Neuronal stem cell (in vitro differentiated cells): Measurements from ENCODE around the gene ATF6B.

ENCODE experiments used
- DNase-seq: peaks from one replicate; pipeline ENCODE4 v3.0.0-alpha.2; 2013; ENCODE audit warnings: low spot score
- H2AFZ ChIP-seq: one replicate; pipeline ENCODE4 v1.6.1; 2013; ENCODE audit warnings: mild to moderate bottlenecking, low read length, inconsistent platforms
- H2AK5ac ChIP-seq: 2 replicates; pipeline ENCODE4 v1.6.1; 2013; ENCODE audit warnings: low read depth, mild to moderate bottlenecking, inconsistent platforms, low read length, moderate library complexity, mixed read lengths
- H2BK120ac ChIP-seq: 2 replicates; pipeline ENCODE4 v1.6.1; 2013; ENCODE audit warnings: low read depth, mild to moderate bottlenecking, inconsistent platforms, low read length, moderate library complexity, mixed read lengths
- H2BK12ac ChIP-seq: one replicate; pipeline ENCODE4 v1.6.1; 2013; ENCODE audit warnings: low read length, inconsistent platforms
- H2BK15ac ChIP-seq: 2 replicates; pipeline ENCODE4 v1.6.1; 2013; ENCODE audit warnings: mild to moderate bottlenecking, low read length, inconsistent platforms, mixed read lengths
- H2BK5ac ChIP-seq: one replicate; pipeline ENCODE4 v1.6.1; 2013; ENCODE audit warnings: inconsistent platforms, mild to moderate bottlenecking, low read length, moderate library complexity
- H3K14ac ChIP-seq: one replicate; pipeline ENCODE4 v1.6.1; 2013; ENCODE audit warnings: low read length, inconsistent platforms
- H3K18ac ChIP-seq: 2 replicates; pipeline ENCODE4 v1.6.1; 2013; ENCODE audit warnings: low read length, inconsistent platforms
- H3K23ac ChIP-seq: 2 replicates; pipeline ENCODE4 v1.6.1; 2013; ENCODE audit warnings: low read depth, mild to moderate bottlenecking, mixed read lengths, low read length, inconsistent platforms; ENCODE audit not compliant: poor library complexity
- H3K27ac ChIP-seq: replicated peaks from 3 replicates; pipeline ENCODE4 v1.5.1; 2013; ENCODE audit warnings: low read length, inconsistent platforms
- H3K27me3 ChIP-seq, 3 experiments: 2 replicates each; pipeline ENCODE4 v1.6.1; 2013; ENCODE audit warnings: low read length in 3 of 3, mild to moderate bottlenecking in 2 of 3, inconsistent platforms in 1 of 3, low read depth in 1 of 3, mixed read lengths in 1 of 3, moderate library complexity in 1 of 3; ENCODE audit not compliant: control insufficient read depth in 3 of 3, insufficient read depth in 3 of 3
- H3K36me3 ChIP-seq, 2 donors: replicated peaks in 1 of 2; 2 replicates each; pipeline ENCODE4 v1.6.1; 2013; ENCODE audit warnings: low read length in 2 of 2; ENCODE audit not compliant: control insufficient read depth in 2 of 2, insufficient read depth in 2 of 2
- H3K4ac ChIP-seq: 2 replicates; pipeline ENCODE4 v1.6.1; 2013; ENCODE audit warnings: inconsistent platforms, mild to moderate bottlenecking, low read length, moderate library complexity
- H3K4me1 ChIP-seq, 2 donors: 1 replicate in 1 of 2; 2 replicates in 1 of 2; pipeline ENCODE4 v1.6.1; 2013; ENCODE audit warnings: low read length in 2 of 2, low read depth in 1 of 2; ENCODE audit not compliant: control insufficient read depth in 2 of 2, insufficient read depth in 1 of 2
- H3K4me2 ChIP-seq: one replicate; pipeline ENCODE4 v1.6.1; 2013; ENCODE audit warnings: mild to moderate bottlenecking, low read length, inconsistent platforms; ENCODE audit not compliant: insufficient read depth, poor library complexity, severe bottlenecking
- H3K4me3 ChIP-seq, 2 donors: 2 replicates each; pipeline ENCODE4 v1.5.1; 2013; ENCODE audit warnings: low read length in 2 of 2, mild to moderate bottlenecking in 2 of 2, inconsistent platforms in 1 of 2, moderate library complexity in 1 of 2
- H3K79me1 ChIP-seq: one replicate; pipeline ENCODE4 v1.6.1; 2013; ENCODE audit warnings: low read depth, mild to moderate bottlenecking, inconsistent platforms, low read length, moderate library complexity
- H3K9ac ChIP-seq: one replicate; pipeline ENCODE4 v1.6.1; 2013; ENCODE audit warnings: mild to moderate bottlenecking, low read depth, low read length, inconsistent platforms; ENCODE audit not compliant: poor library complexity
- H3K9me3 ChIP-seq, 2 donors: replicated peaks in 1 of 2; 2 replicates each; pipeline versions ENCODE3 to v1.6.1; 2013; ENCODE audit warnings: low read length in 2 of 2, mild to moderate bottlenecking in 2 of 2, inconsistent platforms in 1 of 2, low read depth in 1 of 2, mixed read lengths in 1 of 2, moderate library complexity in 1 of 2; ENCODE audit not compliant: control insufficient read depth in 2 of 2, insufficient read depth in 1 of 2
- H4K8ac ChIP-seq: one replicate; pipeline ENCODE4 v1.6.1; 2013; ENCODE audit warnings: low read depth, mild to moderate bottlenecking, inconsistent platforms, low read length, moderate library complexity
- H4K91ac ChIP-seq: one replicate; pipeline ENCODE4 v1.6.1; 2013; ENCODE audit warnings: low read length, low read depth, mild to moderate bottlenecking, inconsistent platforms; ENCODE audit not compliant: poor library complexity
- WGBS, 2 donors: extraction: QIAGEN DNeasy Blood & Tissue Kit; methylation state at CpG; one replicate each; pipeline ENCODE4 v1.1.7; 2013; ENCODE audit warnings: missing lambda C conversion rate in 2 of 2, mixed read lengths in 1 of 2; ENCODE audit not compliant: insufficient read length in 2 of 2, insufficient replicate concordance in 1 of 2; ENCODE audit errors: extremely low coverage in 2 of 2; 5-methylcytosine and 5-hydroxymethylcytosine counted together

ATF6B gene

DNA sequence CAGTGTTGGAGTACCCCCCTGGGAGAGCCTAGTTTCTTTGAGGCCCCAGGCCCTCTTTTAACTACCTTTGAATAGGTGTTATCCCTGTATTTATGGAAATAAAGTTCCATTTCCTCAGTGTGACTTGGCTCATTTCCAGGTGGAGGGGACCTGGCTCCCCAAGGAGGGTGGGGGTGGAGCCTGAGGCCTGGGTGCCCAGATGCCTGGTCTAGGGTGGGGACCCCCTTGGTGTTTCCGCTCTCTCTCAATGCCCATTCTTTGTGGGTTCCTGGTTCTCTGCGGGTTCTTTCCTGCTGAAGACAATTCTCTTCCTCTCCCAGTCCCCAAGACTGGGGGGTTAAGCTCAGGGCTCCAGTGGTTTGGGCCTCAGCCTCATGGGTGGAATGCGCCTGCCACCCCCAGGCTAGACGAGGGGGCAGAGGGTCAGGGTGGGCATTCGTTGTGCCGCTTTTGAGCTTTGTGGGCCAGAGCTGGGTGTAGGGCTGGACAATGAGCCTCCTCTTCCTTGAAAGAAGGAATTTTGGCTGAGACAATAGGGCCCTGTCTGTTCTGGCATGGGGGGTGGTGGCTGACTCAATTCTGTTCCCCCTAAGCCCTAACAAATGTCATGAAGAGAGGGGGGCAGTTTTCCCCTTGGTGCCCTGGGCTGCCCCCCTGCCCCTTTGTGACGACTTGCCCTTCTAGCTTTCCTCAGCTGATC lies 35.7 kb upstream of the ATF6B start:
- H3K27ac ChIP-seq = peak overlapping the region; percentile 81
- peaks cover 15 to 66% of the 10 kb centered on the region in 2 donors for H3K36me3 ChIP-seq

DNA sequence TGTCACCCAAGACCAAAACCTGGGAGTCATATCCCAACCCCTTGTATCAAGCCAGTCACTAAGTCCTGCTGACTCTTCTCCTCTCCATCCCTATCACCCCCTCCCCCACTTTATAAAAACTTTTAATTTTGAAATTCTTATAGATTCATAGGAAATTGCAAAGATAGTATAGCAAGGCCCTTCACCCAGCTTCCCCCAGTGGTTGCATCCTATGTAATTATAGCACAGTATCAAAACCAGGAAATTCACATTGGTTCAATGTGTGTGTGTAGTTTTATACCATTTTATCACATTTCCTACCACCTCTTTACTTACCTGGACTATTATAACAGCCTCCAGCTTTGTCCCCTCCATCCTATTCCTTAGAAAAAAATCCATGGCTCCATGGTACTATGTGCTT lies 30.0 kb upstream of the ATF6B start:
- Histone ChIP-seq H2BK5ac (no peak overlapping the region), H2BK120ac (no peak overlapping the region), H3K27ac (no peak overlapping the region), H2BK15ac (no peak overlapping the region), H3K23ac (no peak overlapping the region), H4K91ac (no peak overlapping the region), H3K4me1 (peaks cover 7% of the 10 kb centered on the region in 2 donors), H3K27me3 (no peaks in the 10 kb centered on the region), H3K79me1 (peaks cover 19% of the 10 kb centered on the region), H2AFZ (no peak overlapping the region), H3K4me2 (no peak overlapping the region), H2BK12ac (no peak overlapping the region), H3K9ac (no peak overlapping the region), H3K14ac (no peak overlapping the region), H3K36me3 (peaks cover 27 to 55% of the 10 kb centered on the region in 2 donors), H3K18ac (no peak overlapping the region), H3K4ac (no peak overlapping the region), H3K4me3 (no peak overlapping the region), H4K8ac (no peak overlapping the region), H3K9me3 (no peaks in the 10 kb centered on the region), H2AK5ac (no peak overlapping the region)
- no peak for DNase-seq

More for the DNA sequence above, 35.7 kb upstream of the ATF6B start:
- no peak overlapping the region for H3K4ac ChIP-seq
- no peak overlapping the region for H2BK120ac ChIP-seq
- WGBS, 2 donors = no CpG with 5 or more reads among the region's 7 CpGs
- no peak overlapping the region for H4K8ac ChIP-seq
- peaks cover 1% of the 10 kb centered on the region for H3K79me1 ChIP-seq
- no peak overlapping the region for H3K23ac ChIP-seq
- H3K9me3 ChIP-seq = no peaks in the 10 kb centered on the region
- H2AK5ac ChIP-seq = peak overlapping the region; percentile 51
- peak overlapping the region; percentile 59 for H2BK15ac ChIP-seq
- H3K18ac ChIP-seq = peak overlapping the region; percentile 78
- peak overlapping the region; percentile 43 for H3K4me2 ChIP-seq
- no peak for DNase-seq
- no peak overlapping the region for H4K91ac ChIP-seq
- peaks cover 0 to 30% of the 10 kb centered on the region in 2 donors for H3K4me1 ChIP-seq
- H3K14ac ChIP-seq = no peak overlapping the region
- H2AFZ ChIP-seq = no peak overlapping the region
- H3K4me3 ChIP-seq = no peak overlapping the region
- no peak overlapping the region for H2BK5ac ChIP-seq
- no peak overlapping the region for H3K9ac ChIP-seq
- no peaks in the 10 kb centered on the region for H3K27me3 ChIP-seq
- H2BK12ac ChIP-seq = no peak overlapping the region

DNA sequence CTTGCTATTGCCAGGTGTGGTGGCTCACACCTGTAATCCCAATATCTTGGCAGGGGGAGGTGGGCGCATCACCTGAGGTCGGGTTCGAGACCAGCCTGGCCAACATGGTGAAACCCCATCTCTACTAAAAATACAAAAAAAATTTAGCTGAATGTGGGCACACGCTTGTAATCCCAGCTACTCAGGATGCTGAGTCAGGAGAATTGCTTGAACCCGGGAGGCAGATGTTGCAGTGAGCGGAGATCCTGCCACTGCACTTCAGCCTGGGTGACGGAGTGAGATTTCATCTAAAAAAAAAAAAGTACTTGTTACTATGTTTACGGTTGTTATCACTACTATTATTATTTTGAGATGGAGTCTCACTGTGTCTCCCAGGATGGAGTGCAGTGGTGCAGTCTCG lies 28.8 kb upstream of the ATF6B start:
- no CpG with 5 or more reads among the region's 9 CpGs for WGBS, 2 donors
- Histone ChIP-seq H3K4me1 (peaks cover 15 to 16% of the 10 kb centered on the region in 2 donors), H3K18ac (no peak overlapping the region), H3K9ac (no peak overlapping the region), H3K14ac (no peak overlapping the region), H3K9me3 (no peaks in the 10 kb centered on the region), H3K27ac (no peak overlapping the region), H2AK5ac (no peak overlapping the region), H3K23ac (no peak overlapping the region), H2BK5ac (no peak overlapping the region), H2AFZ (no peak overlapping the region), H4K91ac (no peak overlapping the region), H3K36me3 (peaks cover 25 to 48% of the 10 kb centered on the region in 2 donors), H3K4ac (no peak overlapping the region), H3K27me3 (peaks cover 0 to 6% (median 0%) of the 10 kb centered on the region in 3 experiments), H2BK120ac (no peak overlapping the region), H2BK12ac (no peak overlapping the region), H3K79me1 (peaks cover 19% of the 10 kb centered on the region), H3K4me3 (no peak overlapping the region), H3K4me2 (no peak overlapping the region), H4K8ac (no peak overlapping the region), H2BK15ac (no peak overlapping the region)
- DNase-seq = no peak

DNA sequence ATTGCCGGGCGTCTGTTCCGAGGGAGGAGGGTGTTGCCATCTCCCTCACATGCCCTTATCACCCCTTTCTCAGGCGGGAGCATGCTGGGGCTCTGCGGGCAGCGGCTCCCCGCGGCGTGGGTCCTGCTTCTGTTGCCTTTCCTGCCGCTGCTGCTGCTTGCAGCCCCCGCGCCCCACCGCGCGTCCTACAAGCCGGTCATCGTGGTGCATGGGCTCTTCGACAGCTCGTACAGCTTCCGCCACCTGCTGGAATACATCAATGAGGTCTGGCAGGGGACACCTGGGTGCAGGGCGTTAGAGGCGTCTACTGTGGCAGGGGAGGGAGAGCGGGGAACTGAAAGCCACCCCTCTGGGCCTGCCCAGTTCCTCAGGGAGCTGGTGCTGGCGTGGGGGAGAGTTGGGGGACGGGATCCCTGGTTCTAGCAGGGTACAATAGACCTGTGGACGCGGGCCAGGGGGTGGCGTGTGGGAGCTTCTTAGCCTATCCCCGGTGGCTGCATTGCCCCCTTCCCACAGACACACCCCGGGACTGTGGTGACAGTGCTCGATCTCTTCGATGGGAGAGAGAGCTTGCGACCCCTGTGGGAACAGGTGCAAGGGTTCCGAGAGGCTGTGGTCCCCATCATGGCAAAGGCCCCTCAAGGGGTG lies 26.6 kb upstream of the ATF6B start:
- H3K9ac ChIP-seq = peak overlapping the region; percentile 95
- H2BK15ac ChIP-seq = peak overlapping the region; percentile 55
- peaks cover 25 to 44% of the 10 kb centered on the region in 2 donors for H3K36me3 ChIP-seq
- H3K4me2 ChIP-seq = peak overlapping the region; percentile 87
- WGBS, 2 donors = no CpG with 5 or more reads among the region's 34 CpGs
- peak overlapping the region; percentile 94 for H3K18ac ChIP-seq
- H2BK12ac ChIP-seq = no peak overlapping the region
- peak overlapping the region; percentile 88 for H2AK5ac ChIP-seq
- H3K27me3 ChIP-seq = peaks cover 0 to 24% (median 0%) of the 10 kb centered on the region in 3 experiments
- H3K27ac ChIP-seq = peak overlapping the region; percentile 89
- peak overlapping the region; percentile 60 to 97 for H3K4me3 ChIP-seq
- no peak overlapping the region for H4K8ac ChIP-seq
- peak overlapping the region; percentile 90 for H2BK5ac ChIP-seq
- H2BK120ac ChIP-seq = peak overlapping the region; percentile 62
- H3K79me1 ChIP-seq = peaks cover 19% of the 10 kb centered on the region
- H3K23ac ChIP-seq = peak overlapping the region; percentile 87
- peak overlapping the region; percentile 26 for H3K4ac ChIP-seq
- peaks cover 15 to 26% of the 10 kb centered on the region in 2 donors for H3K4me1 ChIP-seq
- H3K14ac ChIP-seq = peak overlapping the region; percentile 86
- H4K91ac ChIP-seq = no peak overlapping the region
- peak overlapping the region; percentile 76 for H2AFZ ChIP-seq
- H3K9me3 ChIP-seq = no peaks in the 10 kb centered on the region
- DNase-seq = no peak
